ENCODE measurements around the gene KCNG2.

- TF ChIP-seq CTCF (IDR thresholded peaks at IDR 0.05; ENCODE audit: low read length) (no peak), EZH2 (IDR thresholded peaks at IDR 0.05; ENCODE audit: borderline replicate concordance, low read length) (no peak)
Measured at GRCh38 chr18:79844999-79845563, 47.3 kb downstream of the KCNG2 start.
